Stomach smooth muscle (tissue), 2 donors: ENCODE measurements around the gene PPP3CB.

Experiments used
- H3K27ac ChIP-seq: one replicate; pipeline ENCODE4 v1.7.0; 2013; ENCODE audit warnings: mild to moderate bottlenecking, low read length, inconsistent platforms
- H3K27me3 ChIP-seq, 2 donors: one replicate each; pipeline ENCODE4 v1.7.0; 2013; ENCODE audit warnings: low read length in 2 of 2; ENCODE audit not compliant: insufficient read depth in 2 of 2, control insufficient read depth in 1 of 2
- H3K36me3 ChIP-seq, 2 donors: one replicate each; pipeline ENCODE4 v1.7.0; 2013; ENCODE audit warnings: low read length in 2 of 2; ENCODE audit not compliant: control insufficient read depth in 2 of 2, insufficient read depth in 2 of 2
- H3K4me1 ChIP-seq: one replicate; pipeline ENCODE4 v1.7.0; 2013; ENCODE audit warnings: low read length; ENCODE audit not compliant: control insufficient read depth, insufficient read depth
- H3K4me3 ChIP-seq, 2 donors: one replicate each; pipeline ENCODE4 v1.7.0; 2013; ENCODE audit warnings: low read length in 2 of 2
- H3K9ac ChIP-seq, 2 donors: one replicate each; pipeline ENCODE4 v1.7.0; 2013; ENCODE audit warnings: low read length in 2 of 2, mild to moderate bottlenecking in 1 of 2
- H3K9me3 ChIP-seq, 2 donors: one replicate each; pipeline ENCODE4 v1.7.0; 2013; ENCODE audit warnings: low read length in 2 of 2; ENCODE audit not compliant: control insufficient read depth in 2 of 2
- donor health status: healthy.
- donor health status: Pancreatic carcinoma.

The PPP3CB gene

DNA sequence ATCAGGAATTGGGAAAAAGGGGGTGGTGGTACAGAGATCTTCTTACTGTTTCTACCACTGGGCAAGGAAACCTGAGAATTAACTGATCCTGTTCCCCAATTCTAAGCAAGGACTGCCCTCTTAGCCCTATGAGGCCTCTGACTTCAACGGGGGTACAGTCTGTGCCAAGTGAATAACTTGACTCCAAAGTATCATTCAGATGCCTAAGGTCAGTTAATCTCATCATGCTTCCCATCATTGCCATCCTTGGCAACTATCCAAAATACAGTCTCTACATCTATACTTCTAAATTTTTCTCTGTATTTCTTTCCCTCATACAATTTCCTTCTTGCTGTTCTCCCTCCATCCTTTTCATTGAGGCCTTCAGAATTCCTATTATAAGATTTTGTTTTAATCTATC, 10.5 kb downstream of the PPP3CB start:
- Histone ChIP-seq H3K27me3 (no peaks in the 10 kb centered on the region), H3K27ac (no peak overlapping the region), H3K4me1 (no peaks in the 10 kb centered on the region), H3K9ac (no peak overlapping the region), H3K9me3 (no peaks in the 10 kb centered on the region), H3K4me3 (no peak overlapping the region), H3K36me3 (peaks cover 4 to 5% of the 10 kb centered on the region in 2 donors)

GRCh38 chr10:73480158-73480557, 15.7 kb downstream of the PPP3CB start:
- no peak overlapping the region for H3K27ac ChIP-seq
- H3K4me3 ChIP-seq, result no peak overlapping the region
- no peaks in the 10 kb centered on the region for H3K4me1 ChIP-seq
- H3K27me3 ChIP-seq, result no peaks in the 10 kb centered on the region
- H3K9me3 ChIP-seq, result no peaks in the 10 kb centered on the region
- H3K36me3 ChIP-seq, result peaks cover 20 to 23% of the 10 kb centered on the region in 2 donors
- no peak overlapping the region for H3K9ac ChIP-seq

GRCh38 chr10:73478636-73479035, 17.2 kb downstream of the PPP3CB start:
- Histone ChIP-seq H3K27me3 (no peaks in the 10 kb centered on the region), H3K9ac (no peak overlapping the region), H3K36me3 (peaks cover 20 to 28% of the 10 kb centered on the region in 2 donors), H3K9me3 (no peaks in the 10 kb centered on the region), H3K27ac (no peak overlapping the region), H3K4me3 (no peak overlapping the region), H3K4me1 (no peaks in the 10 kb centered on the region)

DNA sequence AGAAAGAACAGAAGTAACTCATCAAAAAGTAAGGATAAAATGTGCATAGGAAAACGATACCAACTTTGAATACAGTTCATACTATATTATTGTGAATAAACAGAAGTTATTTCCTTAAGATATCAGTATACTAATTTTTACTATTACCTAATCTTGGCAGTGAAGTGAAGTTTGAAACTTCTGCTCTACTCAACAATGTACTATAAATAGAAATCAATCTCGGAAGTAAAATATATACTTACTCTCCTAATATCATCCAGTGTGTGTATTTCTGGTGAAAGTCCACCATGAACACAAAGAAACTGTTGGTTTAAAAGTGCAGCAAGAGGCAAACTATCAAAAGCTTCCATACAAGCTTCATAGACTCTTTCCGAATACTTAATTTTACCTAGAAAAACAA, 24.6 kb downstream of the PPP3CB start:
- Histone ChIP-seq H3K36me3 (peaks cover 27 to 39% of the 10 kb centered on the region in 2 donors), H3K9me3 (no peaks in the 10 kb centered on the region), H3K27ac (no peak overlapping the region), H3K9ac (no peak overlapping the region), H3K4me3 (no peak overlapping the region), H3K27me3 (no peaks in the 10 kb centered on the region), H3K4me1 (no peaks in the 10 kb centered on the region)

DNA sequence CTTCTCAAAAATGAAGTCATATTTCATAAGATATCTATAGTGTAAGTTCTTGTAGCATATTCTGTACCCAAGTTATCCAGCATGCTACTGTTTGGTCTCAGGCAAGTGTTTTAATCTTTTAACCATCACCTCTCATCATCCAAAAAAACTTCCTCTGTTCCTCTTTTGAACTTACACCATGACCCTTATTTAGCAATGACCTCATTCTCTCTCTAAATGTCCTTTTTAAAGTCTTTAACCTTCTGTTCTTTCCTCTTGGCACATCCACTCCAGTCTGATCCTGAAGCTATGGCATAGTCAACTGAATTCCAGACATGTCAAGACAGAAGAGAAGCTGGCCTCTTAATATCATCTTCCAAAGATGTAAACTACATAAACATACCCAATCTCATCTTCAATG, 26.2 kb downstream of the PPP3CB start:
- Histone ChIP-seq H3K4me3 (no peak overlapping the region), H3K9me3 (no peaks in the 10 kb centered on the region), H3K36me3 (peaks cover 17 to 41% of the 10 kb centered on the region in 2 donors), H3K4me1 (no peaks in the 10 kb centered on the region), H3K9ac (no peak overlapping the region), H3K27me3 (no peaks in the 10 kb centered on the region), H3K27ac (no peak overlapping the region)

DNA sequence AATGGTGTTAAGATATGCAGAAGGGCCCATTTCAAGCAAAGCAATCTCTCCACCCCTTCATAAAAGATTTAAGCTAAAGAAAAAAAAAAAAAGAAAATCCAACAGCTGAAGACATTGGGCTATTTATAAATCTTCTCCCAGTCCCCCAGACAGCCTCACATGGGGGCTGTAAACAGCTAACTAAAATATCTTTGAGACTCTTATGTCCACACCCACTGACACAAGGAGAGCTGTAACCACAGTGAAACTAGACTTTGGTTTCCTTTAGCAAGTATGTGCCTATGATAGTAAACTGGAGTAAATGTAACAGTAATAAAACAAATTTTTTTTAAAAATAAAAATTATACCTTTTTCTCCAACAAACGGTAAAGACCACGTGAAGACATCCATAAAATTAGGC, 28.6 kb downstream of the PPP3CB start:
- H3K4me3 ChIP-seq, result no peak overlapping the region
- no peak overlapping the region for H3K27ac ChIP-seq
- H3K9me3 ChIP-seq, result no peaks in the 10 kb centered on the region
- H3K36me3 ChIP-seq, result peaks cover 11 to 40% of the 10 kb centered on the region in 2 donors
- H3K9ac ChIP-seq, result no peak overlapping the region
- H3K27me3 ChIP-seq, result no peaks in the 10 kb centered on the region
- no peaks in the 10 kb centered on the region for H3K4me1 ChIP-seq

DNA sequence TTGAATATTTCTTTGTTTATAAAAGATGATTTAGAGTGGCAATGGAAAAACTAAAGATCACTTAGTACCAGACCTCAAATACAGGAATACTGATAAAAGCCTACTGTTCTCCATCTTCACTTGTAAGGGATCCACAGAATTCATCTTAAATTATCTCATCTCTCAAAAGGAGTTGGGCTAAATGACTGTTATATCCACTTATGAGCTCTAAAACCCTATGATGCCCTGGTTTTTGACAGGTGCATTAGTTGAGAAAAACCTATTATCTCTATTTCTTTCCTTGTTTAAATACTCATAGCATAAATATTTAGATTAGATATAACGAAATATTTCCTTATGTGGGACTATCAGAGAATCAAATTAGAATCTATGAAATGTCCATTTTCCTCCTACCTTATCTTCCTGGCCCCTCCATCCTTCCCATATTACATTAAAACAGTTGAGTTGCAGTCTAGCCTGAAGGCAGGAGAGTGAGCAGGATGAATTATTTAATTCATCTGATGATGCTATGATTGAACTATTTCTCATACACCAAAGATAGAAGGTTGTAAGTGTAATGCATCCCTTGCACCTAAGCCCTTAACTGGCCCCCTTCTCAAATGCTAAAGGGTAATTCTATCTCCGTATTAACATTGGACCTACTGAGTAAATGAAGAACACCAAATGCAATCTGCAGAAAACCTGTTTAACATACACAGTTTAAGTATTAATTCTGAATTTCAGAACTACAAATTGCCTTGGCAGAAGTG, 29.7 kb downstream of the PPP3CB start:
- no peak overlapping the region for H3K27ac ChIP-seq
- H3K9ac ChIP-seq, result no peak overlapping the region
- no peak overlapping the region for H3K4me3 ChIP-seq
- no peaks in the 10 kb centered on the region for H3K27me3 ChIP-seq
- H3K9me3 ChIP-seq, result no peaks in the 10 kb centered on the region
- H3K36me3 ChIP-seq, result peaks cover 12 to 38% of the 10 kb centered on the region in 2 donors
- H3K4me1 ChIP-seq, result no peaks in the 10 kb centered on the region

DNA sequence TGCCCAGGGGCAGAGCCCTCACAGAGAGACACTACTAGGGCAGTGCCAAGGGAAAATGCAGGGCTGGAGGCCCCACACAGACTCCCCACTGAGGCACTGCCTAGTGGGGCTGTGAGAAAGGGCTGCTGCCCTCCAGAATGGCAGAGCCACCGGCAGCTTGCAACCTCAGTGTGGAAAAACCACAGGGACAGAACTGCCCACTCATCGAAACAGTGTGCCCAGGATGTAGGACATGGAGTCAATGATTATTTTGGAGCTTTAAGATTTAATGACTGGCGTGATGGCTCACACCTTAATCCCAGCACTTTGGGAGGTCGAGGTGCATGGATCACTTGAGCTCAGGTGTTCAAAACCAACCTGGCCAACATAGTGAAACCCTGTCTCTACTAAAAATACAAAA, 34.9 kb downstream of the PPP3CB start:
- H3K27ac ChIP-seq, result no peak overlapping the region
- no peak overlapping the region for H3K9ac ChIP-seq
- H3K4me3 ChIP-seq, result no peak overlapping the region
- H3K4me1 ChIP-seq, result no peaks in the 10 kb centered on the region
- no peaks in the 10 kb centered on the region for H3K9me3 ChIP-seq
- H3K36me3 ChIP-seq, result peaks cover 3 to 9% of the 10 kb centered on the region in 2 donors
- H3K27me3 ChIP-seq, result no peaks in the 10 kb centered on the region

GRCh38 chr10:73459683-73460314, 36.0 kb downstream of the PPP3CB start:
- Histone ChIP-seq H3K4me1 (no peaks in the 10 kb centered on the region), H3K36me3 (peaks cover 3% of the 10 kb centered on the region in 2 donors), H3K9ac (no peak overlapping the region), H3K4me3 (no peak overlapping the region), H3K27ac (no peak overlapping the region), H3K27me3 (no peaks in the 10 kb centered on the region), H3K9me3 (no peaks in the 10 kb centered on the region)

GRCh38 chr10:73456187-73456890, 39.5 kb downstream of the PPP3CB start:
- Histone ChIP-seq H3K36me3 (peaks cover 0 to 6% of the 10 kb centered on the region in 2 donors), H3K9me3 (no peaks in the 10 kb centered on the region), H3K27ac (no peak overlapping the region), H3K4me3 (no peak overlapping the region), H3K27me3 (no peaks in the 10 kb centered on the region), H3K9ac (no peak overlapping the region), H3K4me1 (no peaks in the 10 kb centered on the region)
